ENCODE measurements around the gene RAPGEF4. TPM values are rescaled to one million over a fixed set of nuclear protein-coding genes. Genes with fewer than 3 reads are reported as not detected.

Gene RAPGEF4
- total RNA-seq, 1 experiment from 2014 or later, result not detected

DNA sequence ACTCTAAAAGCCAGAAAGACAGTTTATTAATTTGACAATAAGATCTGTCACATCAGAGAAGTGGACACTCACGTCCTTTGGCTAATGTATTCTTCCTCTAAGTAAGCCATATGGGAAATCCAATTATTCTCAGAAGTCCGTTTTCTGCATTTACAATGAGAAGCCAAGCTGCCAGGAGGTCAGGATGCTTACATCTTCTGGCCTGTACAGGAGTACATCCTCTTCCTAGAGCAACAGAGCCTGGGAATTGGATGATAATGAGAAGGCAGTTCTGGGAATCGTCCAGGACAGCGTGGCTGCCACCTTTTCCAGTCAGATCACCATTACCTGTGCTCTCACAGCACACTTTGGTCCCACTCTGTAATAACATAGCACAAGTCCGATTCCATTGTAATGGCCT lies 5.2 kb downstream of the RAPGEF4 start:
- H3K9me3 ChIP-seq (ENCODE audit: insufficient read depth, low read depth), result peaks cover 9% of the 10 kb centered on the region
- BruUV-seq (replicated peaks), result no TSS peak
- intact Hi-C loops (cut with micrococcal nuclease; ENCODE audit: unreplicated experiment), result no loop called here
- no peaks in the 10 kb centered on the region for H3K9me2 ChIP-seq (ENCODE audit: insufficient read depth)
- H3K79me2 ChIP-seq (ENCODE audit: low read depth), result no peaks in the 10 kb centered on the region
- ChIA-PET POLR2A (ENCODE audit: unreplicated experiment) (no interaction called here), CTCF (no interaction called here)
- no peak overlapping the region for H3K4me2 ChIP-seq
- no peaks in the 10 kb centered on the region for H3K4me1 ChIP-seq (replicated peaks; ENCODE audit: insufficient read depth)
- no peak for DNase-seq
- H2AFZ ChIP-seq, result no peak overlapping the region
- H3K27me3 ChIP-seq (ENCODE audit: insufficient read depth, low read depth), result no peaks in the 10 kb centered on the region
- H3K36me3 ChIP-seq (ENCODE audit: low read depth), result no peaks in the 10 kb centered on the region
- H3F3A ChIP-seq (ENCODE audit: insufficient read depth, low read depth), result no peaks in the 10 kb centered on the region
- TF ChIP-seq, protein P1, sequence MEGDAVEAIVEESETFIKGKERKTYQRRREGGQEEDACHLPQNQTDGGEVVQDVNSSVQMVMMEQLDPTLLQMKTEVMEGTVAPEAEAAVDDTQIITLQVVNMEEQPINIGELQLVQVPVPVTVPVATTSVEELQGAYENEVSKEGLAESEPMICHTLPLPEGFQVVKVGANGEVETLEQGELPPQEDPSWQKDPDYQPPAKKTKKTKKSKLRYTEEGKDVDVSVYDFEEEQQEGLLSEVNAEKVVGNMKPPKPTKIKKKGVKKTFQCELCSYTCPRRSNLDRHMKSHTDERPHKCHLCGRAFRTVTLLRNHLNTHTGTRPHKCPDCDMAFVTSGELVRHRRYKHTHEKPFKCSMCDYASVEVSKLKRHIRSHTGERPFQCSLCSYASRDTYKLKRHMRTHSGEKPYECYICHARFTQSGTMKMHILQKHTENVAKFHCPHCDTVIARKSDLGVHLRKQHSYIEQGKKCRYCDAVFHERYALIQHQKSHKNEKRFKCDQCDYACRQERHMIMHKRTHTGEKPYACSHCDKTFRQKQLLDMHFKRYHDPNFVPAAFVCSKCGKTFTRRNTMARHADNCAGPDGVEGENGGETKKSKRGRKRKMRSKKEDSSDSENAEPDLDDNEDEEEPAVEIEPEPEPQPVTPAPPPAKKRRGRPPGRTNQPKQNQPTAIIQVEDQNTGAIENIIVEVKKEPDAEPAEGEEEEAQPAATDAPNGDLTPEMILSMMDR (conservative IDR thresholded peaks at IDR 0.05), result no peak
- TF ChIP-seq EZH2 (IDR thresholded peaks at IDR 0.05; ENCODE audit: low read depth), result no peak
- H3K27ac ChIP-seq, result no peak overlapping the region
- no peaks in the 10 kb centered on the region for H4K20me1 ChIP-seq (ENCODE audit: insufficient read depth)
- no peak overlapping the region for H3K4me3 ChIP-seq

DNA sequence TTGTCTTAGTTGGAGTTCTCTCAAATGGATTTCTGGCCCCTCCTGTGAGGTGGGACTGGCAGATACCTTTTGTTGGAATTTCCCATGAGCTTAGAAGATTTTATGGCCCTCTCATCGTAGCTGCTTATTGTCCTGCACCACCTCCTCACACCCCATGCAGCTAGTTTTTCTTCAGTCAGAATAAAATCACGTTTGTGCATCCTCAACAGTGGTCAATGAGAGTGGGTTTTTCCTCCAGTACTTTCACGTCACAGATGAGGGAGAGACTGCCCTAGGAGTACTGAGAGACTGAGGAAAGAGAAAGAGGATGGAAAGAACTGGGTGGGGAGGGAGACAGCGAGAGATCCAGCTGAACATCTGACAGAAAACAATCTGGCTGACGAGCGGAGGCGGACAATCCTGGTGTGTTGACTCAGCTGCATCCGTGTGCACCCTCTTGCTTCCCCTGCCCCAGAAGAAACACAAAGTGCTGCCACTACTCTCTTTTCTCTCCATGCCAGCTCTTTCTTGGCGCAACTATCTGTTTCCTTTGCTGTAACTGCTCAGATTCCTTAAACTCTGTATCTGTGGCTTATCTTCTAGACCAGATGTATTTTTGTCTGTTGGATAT lies 7.4 kb downstream of the RAPGEF4 start:
- H3K27ac ChIP-seq, result no peak overlapping the region
- CTCF ChIA-PET, result interaction anchor here (0.5 kb wide), 1 partner anchor 191 kb away, joined by 10 read pairs; no protein-coding TSS in a partner anchor

DNA sequence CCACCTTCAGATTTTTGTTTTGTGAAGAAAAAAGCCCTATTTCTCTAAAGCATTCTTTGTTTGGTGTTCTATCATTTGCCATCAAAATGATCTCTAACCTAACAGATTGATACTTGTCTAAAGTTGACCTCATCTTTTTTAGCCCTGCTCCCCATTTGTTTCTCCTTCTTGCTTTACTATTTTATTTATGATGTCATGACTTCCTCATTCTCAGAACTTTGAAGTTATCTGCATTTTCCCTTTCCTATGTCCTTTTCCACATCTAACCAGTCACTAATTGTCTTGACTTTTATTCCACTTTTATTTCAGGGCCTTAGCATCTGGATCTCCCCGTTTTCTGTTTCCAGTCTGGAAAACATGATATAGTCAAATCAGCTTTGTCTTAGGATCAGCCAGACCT lies 8.3 kb downstream of the RAPGEF4 start:
- TF ChIP-seq EZH2 (IDR thresholded peaks at IDR 0.05; ENCODE audit: low read depth), result no peak
- TF ChIP-seq, protein P1 (conservative IDR thresholded peaks at IDR 0.05), result no peak
- CTCF ChIA-PET, result no interaction called here
- H3K9me2 ChIP-seq (ENCODE audit: insufficient read depth), result no peaks in the 10 kb centered on the region
- H3K4me3 ChIP-seq, result no peak overlapping the region
- no peak for DNase-seq
- BruUV-seq (replicated peaks), result no TSS peak
- no peaks in the 10 kb centered on the region for H3K27me3 ChIP-seq (ENCODE audit: insufficient read depth, low read depth)
- POLR2A ChIA-PET (ENCODE audit: unreplicated experiment), result no interaction called here
- intact Hi-C loops (cut with micrococcal nuclease; ENCODE audit: unreplicated experiment), result no loop called here
- H3K36me3 ChIP-seq (ENCODE audit: low read depth), result no peaks in the 10 kb centered on the region
- H2AFZ ChIP-seq, result no peak overlapping the region
- H3K4me1 ChIP-seq (replicated peaks; ENCODE audit: insufficient read depth), result no peaks in the 10 kb centered on the region
- H4K20me1 ChIP-seq (ENCODE audit: insufficient read depth), result no peaks in the 10 kb centered on the region
- no peaks in the 10 kb centered on the region for H3K79me2 ChIP-seq (ENCODE audit: low read depth)
- peaks cover 12% of the 10 kb centered on the region for H3K9me3 ChIP-seq (ENCODE audit: insufficient read depth, low read depth)
- H3K27ac ChIP-seq, result no peak overlapping the region
- H3K4me2 ChIP-seq, result no peak overlapping the region
- no peaks in the 10 kb centered on the region for H3F3A ChIP-seq (ENCODE audit: insufficient read depth, low read depth)

More for the DNA sequence above, 7.4 kb downstream of the RAPGEF4 start:
- TF ChIP-seq EZH2 (IDR thresholded peaks at IDR 0.05; ENCODE audit: low read depth), result no peak
- TF ChIP-seq, protein P1 (conservative IDR thresholded peaks at IDR 0.05), result no peak
- no peak for DNase-seq
- H4K20me1 ChIP-seq (ENCODE audit: insufficient read depth), result no peaks in the 10 kb centered on the region
- BruUV-seq (replicated peaks), result no TSS peak
- H3K36me3 ChIP-seq (ENCODE audit: low read depth), result no peaks in the 10 kb centered on the region
- H3K4me3 ChIP-seq, result no peak overlapping the region
- no peaks in the 10 kb centered on the region for H3K9me2 ChIP-seq (ENCODE audit: insufficient read depth)
- H3K4me1 ChIP-seq (replicated peaks; ENCODE audit: insufficient read depth), result no peaks in the 10 kb centered on the region
- no peaks in the 10 kb centered on the region for H3K27me3 ChIP-seq (ENCODE audit: insufficient read depth, low read depth)
- 0 out of 2 replicates have a peak overlapping the region, but pooled peaks have one; percentile 5 for H2AFZ ChIP-seq
- intact Hi-C loops (cut with micrococcal nuclease; ENCODE audit: unreplicated experiment), result no loop called here
- H3K9me3 ChIP-seq (ENCODE audit: insufficient read depth, low read depth), result peaks cover 12% of the 10 kb centered on the region
- H3F3A ChIP-seq (ENCODE audit: insufficient read depth, low read depth), result no peaks in the 10 kb centered on the region
- H3K4me2 ChIP-seq, result no peak overlapping the region
- no peaks in the 10 kb centered on the region for H3K79me2 ChIP-seq (ENCODE audit: low read depth)
- POLR2A ChIA-PET (ENCODE audit: unreplicated experiment), result no interaction called here
